Fibroblast of peridontal ligament (primary cell): ENCODE results near the gene ADAMTS9.
A peak's percentile ranks its signal among the peaks of the same experiment; 100 is the strongest.
"Not testable (repeated sequence)": the region's sequence is repeated elsewhere in the genome, so short reads cannot be mapped to it uniquely, and the experiment has no call there.

ENCODE experiments used
- DNase-seq: peaks from one replicate; pipeline ENCODE4 v3.0.0-alpha.2; 2010; ENCODE audit errors: extremely low read depth

Gene ADAMTS9

GRCh38 chr3:64546856-64547255 lies 140.9 kb downstream of the ADAMTS9 start:
- no peak for DNase-seq

DNA sequence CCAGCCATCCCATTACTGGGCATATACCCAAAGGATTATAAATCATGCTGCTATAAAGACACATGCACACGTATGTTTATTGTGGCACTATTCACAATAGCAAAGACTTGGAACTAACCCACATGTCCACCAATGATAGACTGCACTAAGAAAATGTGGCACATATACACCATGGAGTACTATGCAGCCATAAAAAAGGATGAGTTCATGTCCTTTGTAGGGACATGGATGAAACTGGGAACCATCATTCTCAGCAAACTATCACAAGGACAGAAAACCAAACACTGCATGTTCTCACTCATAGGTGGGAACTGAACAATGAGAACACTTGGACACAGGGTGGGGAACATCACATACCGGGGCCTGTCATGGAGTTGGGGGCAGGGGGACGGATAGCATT lies 142.6 kb downstream of the ADAMTS9 start:
- not testable (repeated sequence) for DNase-seq

DNA sequence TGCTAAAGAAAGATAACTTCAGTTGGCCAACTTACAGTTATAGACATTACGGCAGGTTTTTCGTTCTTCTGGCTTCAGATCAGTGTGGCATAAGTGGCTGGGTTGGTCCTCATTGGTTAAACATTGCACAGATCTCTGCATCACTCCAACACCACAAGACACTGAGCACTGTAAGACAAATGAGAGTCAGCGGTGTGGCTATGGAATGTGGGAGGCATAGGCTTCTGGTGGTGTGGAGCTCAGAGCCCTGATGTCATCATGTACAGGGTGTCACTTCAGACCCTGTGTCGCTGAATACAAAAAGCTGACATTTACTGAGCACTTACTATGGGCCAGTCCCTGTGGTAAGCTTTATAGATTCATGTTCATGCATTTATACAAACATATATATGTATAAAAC lies 146.0 kb downstream of the ADAMTS9 start:
- no peak for DNase-seq

DNA sequence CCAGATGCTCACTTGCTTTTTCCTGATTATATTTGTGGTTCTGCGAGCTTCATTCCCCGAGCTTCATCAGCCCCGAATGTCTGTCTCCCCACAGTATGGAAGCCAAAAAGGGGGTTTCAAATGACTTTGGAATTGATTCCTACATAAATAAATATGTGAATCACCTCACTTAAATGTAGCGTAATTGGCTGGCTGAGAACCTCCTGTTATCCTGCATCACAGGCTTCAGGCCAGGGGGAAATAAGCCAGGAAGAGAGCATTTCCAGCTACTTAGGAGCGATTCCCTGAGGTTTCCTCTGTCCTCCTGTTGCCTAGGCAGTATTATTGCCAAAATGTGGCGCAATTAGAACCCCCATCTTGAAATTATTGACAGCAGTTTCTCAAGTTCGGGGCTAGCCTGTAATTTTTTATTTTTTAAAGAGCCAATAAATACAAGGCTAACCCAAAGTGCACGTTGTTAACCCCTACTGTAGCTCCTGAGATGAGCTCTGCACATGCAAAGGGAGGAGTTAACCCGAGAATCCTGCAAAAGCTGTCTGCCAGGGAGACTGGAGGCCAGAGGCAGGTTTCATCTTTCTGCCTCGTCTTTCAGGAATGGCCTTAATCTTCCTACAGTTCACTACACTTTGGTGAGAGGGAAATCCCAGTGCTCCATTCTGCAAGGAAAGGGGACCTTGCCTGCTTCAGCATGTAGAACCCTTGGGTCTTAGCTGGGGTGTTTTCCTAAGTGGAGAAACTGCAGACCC lies 148.2 kb downstream of the ADAMTS9 start:
- DNase-seq: peak; percentile 99

DNA sequence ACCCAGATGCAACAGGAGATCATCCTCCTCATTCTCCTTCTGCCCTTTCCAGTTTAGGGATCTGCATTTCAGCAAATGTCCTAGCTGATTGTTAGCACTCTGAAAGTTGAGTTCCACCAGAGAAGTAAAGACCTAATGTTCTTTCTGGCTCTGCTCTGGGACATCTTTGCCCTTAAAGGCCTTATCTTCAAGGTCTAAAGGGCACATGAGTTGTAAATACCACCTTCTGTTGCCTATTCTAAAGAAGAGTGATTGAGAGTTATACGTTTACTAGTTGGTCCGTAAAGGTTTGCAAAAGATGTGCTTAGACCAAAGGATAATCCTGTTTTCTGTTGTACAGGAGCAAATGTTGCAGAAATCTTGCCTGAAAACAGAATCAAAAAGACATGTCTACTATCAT lies 151.6 kb downstream of the ADAMTS9 start:
- no peak for DNase-seq

GRCh38 chr3:64533617-64534317 lies 154.0 kb downstream of the ADAMTS9 start:
- peak; percentile 91 for DNase-seq

DNA sequence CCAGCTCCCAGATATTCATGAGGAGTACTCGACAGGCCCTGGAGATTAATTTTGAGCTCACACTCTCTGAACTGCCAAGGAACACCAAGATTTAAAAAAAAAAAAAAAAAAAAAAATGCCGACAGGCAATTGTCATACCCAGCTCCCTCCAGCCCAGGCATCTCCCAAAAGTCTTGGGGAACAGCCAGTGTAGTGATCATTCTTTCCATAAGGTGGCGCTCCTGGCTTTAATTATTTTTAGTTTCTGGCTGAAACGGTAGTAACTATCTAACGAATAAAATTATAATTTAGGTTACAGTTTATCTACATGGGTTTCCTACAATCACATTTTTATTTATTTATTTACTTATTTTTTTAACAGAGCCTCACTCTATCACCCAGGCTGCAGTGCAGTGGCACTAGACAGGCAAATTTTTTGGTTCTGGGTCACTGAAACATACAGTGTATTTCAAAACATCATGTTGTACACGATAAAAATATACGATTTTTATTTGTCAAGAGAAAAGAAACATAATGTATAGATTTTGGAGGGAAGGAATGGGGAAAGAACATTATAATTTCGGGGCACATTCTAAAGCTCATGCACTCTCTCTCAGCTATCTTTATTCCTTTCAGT lies 157.3 kb downstream of the ADAMTS9 start:
- DNase-seq: peak; percentile 81

DNA sequence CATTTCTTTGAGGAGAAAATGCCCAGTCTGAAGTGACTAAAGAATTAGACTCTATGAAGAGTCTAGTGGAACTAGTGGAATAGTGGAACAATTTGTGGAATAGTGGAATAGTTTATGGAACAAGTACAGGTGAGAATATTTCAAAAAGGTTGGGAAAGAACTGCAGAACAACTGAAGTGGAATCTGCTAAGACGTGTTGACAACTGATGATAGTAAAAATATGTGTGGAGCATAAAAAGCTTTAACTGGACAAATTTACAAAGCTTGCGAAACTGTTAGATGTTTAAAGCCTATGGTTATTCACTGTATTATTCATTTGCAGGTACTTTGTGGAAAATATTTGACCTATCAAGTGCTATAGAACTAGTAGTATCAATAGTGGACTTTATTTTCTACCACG lies 164.5 kb downstream of the ADAMTS9 start:
- DNase-seq: no peak

GRCh38 chr3:64520334-64520733 lies 167.5 kb downstream of the ADAMTS9 start:
- peak; percentile 42 for DNase-seq

- peak; percentile 49 for DNase-seq
Observed at GRCh38 chr3:64518950-64519349, 168.8 kb downstream of the ADAMTS9 start.

DNA sequence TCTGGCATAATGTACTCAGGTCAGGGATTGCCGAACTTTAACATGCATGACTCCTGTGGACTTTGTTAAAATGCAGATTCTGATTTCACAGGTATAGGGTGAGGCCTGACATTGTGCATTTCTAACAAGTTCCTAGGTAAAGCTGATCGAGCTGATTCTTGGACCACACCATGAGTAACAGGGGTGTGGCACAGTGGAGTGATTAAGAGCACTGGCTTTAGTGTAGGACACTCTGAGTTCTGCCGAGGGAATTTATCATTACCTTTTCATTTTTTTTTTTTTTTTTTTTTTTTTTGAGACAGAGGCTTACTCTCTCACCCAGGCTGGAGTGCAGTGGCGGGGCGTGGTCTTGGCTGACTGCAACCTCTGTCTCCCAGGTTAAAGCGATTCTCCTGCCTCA lies 169.3 kb downstream of the ADAMTS9 start:
- no peak for DNase-seq

DNA sequence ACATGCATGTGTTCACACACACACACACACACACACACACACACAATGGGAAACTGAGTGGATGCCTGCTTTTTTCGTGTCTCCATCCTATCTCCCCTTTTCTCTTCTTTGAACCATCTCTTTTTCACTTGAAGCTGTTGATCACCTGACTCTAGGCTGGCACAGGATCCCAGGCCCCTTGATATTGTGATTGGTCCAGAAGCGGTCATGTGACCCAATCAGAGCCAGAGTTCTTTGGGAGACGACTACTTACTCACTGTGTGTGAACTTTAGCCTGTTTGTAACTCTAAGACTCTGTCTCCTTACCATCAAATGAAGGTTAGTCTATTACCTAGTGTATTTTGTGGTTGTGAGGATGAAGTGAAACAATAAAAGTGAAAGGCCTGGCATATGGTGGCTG lies 172.9 kb downstream of the ADAMTS9 start:
- no peak for DNase-seq

DNA sequence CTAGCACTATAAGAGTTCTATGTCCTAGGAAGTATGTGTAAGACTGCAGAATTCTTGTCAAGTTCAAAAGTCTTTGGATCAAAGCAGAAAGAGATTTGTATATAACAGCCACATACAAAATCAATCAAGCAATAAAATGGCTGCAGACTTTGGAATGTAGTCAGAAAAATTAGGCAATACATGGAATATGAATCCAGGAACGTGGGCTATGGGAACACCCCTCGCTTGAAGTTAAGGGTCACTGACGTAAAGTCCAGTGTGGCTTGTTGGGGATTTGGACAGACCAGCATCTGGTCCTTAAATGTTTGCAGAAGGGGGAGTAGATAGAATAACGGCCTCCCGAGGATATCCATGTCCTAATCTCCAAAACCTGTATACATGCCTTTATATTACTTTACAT lies 178.6 kb downstream of the ADAMTS9 start:
- DNase-seq: peak; percentile 65

- no peak for DNase-seq
Observed at GRCh38 chr3:64508140-64508539, 179.7 kb downstream of the ADAMTS9 start.

GRCh38 chr3:64506255-64506654 lies 181.5 kb downstream of the ADAMTS9 start:
- no peak for DNase-seq

DNA sequence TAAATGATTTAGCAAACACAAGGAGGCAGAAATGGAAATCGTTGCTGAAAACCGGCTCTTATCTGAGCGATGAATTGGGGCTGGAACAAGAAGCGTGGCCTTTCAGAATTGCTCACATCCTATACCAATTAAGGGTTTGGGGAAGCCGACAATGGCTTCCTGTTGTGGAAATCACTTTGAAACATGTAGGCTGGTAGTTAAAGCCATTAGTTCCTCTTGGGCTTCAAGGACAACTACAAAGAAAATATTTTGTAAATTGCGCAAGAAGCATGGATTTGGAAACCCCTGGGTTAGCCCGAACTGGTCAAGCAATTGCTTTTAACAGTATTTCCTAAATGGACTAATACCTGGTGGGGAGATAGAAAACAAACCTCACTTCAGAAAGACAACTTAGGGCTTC lies 182.4 kb downstream of the ADAMTS9 start:
- no peak for DNase-seq

GRCh38 chr3:64502284-64502683 lies 185.5 kb downstream of the ADAMTS9 start:
- peak; percentile 54 for DNase-seq

- DNase-seq: peak; percentile 58
Observed at GRCh38 chr3:64501298-64501906, 186.4 kb downstream of the ADAMTS9 start.

DNA sequence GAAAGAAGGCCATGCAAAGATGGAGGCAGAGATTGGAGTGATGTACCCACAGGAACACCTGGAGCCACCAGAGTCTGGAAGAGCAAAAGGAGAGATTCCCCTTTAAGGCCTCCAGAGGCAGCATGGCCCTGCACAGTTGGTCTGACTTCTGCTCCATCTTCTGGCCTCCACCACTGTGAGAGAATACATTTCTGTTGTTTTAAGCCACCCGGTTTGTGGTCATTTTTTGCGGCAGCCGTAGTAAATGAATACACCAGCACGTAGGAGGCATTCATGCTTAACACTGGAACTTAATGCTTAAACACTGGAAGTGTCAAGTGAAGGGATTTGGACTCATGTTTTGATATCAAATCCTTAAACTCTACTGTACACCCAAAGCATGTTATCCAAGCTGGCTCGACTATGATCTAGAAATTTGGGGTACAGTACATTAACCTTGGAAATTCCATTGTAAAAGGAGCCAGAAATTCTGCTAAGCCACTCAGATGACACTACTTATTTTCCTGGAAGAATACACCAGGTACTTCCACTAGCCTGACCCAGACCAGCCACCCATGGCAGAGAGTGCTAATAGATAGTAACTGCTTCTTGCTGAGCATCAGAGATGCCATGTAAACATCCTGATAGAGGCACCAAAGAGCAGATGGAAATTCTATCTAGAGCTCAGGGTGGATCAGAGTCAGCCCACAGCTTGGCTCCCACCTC lies 190.9 kb downstream of the ADAMTS9 start:
- no peak for DNase-seq

DNA sequence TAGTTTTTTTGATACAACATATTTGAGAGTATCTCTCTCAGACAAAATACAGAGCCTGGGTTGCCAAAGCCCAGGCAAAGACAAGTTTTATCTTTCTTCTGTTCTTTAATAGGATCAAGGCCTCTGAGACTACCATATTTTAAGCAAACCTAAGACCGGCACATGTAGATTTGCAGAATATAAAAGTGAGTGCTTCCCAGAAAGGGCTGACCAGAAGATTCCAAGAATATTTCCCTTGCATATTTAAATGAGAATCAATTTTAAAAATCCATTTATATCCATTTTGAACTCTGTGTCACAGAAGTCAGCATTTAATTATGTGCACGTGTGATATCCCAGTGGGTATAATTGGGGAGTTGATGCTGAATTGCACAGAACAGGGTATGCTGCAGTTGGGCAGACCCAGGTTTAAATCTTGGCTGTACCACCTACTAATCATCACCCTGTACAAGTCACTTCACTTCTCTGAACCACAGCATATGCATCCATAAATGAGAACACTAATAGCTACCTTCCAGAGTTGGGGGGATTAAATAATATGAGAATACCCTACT lies 191.9 kb downstream of the ADAMTS9 start:
- no peak for DNase-seq

DNA sequence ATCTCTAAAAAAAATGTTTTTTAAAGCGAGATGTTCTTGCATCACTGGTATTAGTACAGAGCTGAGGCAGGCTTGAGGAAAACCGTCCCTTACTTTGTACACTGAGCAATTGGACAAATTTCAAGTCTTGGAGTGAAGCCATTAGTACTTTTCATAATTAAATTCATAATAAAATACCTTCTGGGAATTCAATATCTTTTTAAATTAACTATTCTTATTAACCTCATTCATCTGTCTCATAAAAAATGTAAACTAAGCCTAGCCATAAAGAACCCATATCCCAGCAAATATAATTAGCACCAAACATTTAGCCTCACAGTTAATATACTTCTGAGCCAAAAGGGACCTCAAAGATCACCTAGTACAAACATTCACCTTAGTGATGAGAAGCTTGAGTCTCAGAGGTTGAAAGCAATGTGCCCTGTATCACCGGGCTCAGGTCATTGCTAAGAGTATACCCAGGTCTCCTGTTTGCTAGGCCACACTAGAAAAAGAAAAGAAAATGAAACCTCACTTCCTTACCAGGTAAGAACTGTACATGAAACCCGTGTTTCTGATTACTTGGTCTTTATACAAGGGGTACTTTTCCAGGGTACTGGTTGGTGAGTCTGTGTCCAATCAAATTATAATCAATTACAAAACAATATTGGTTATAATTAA lies 192.5 kb downstream of the ADAMTS9 start:
- no peak for DNase-seq
